ENCODE results near the gene CRAMP1.
A peak's percentile ranks its signal among the peaks of the same experiment; 100 is the strongest.

CRAMP1 gene

GRCh38 chr16:1662543-1662942 is 50.4 kb downstream of the CRAMP1 start:
- DNase-seq = no peak

GRCh38 chr16:1665829-1666228 is 53.7 kb downstream of the CRAMP1 start:
- DNase-seq = no peak

GRCh38 chr16:1666316-1666715 is 54.2 kb downstream of the CRAMP1 start:
- DNase-seq = no peak

GRCh38 chr16:1667271-1667670 is 55.1 kb downstream of the CRAMP1 start:
- no peak for DNase-seq

- no peak for DNase-seq
Observed at GRCh38 chr16:1667916-1668315, 55.8 kb downstream of the CRAMP1 start.

- no peak for DNase-seq
Observed at GRCh38 chr16:1668612-1669319, 56.6 kb downstream of the CRAMP1 start.

GRCh38 chr16:1669698-1670097 is 57.5 kb downstream of the CRAMP1 start:
- DNase-seq = no peak

GRCh38 chr16:1670371-1670770 is 58.2 kb downstream of the CRAMP1 start:
- no peak for DNase-seq

GRCh38 chr16:1670866-1671265 is 58.7 kb downstream of the CRAMP1 start:
- no peak for DNase-seq

GRCh38 chr16:1673424-1674151 is 61.4 kb downstream of the CRAMP1 start:
- DNase-seq = no peak

- DNase-seq = no peak
Observed at GRCh38 chr16:1674306-1674705, 62.1 kb downstream of the CRAMP1 start.

GRCh38 chr16:1674751-1675664 is 62.8 kb downstream of the CRAMP1 start:
- no peak for DNase-seq

GRCh38 chr16:1676661-1677060 is 64.5 kb downstream of the CRAMP1 start:
- DNase-seq = no peak

GRCh38 chr16:1677339-1677738 is 65.2 kb downstream of the CRAMP1 start:
- no peak for DNase-seq

- DNase-seq = peak; percentile 94
Observed at GRCh38 chr16:1677942-1678499, 65.9 kb downstream of the CRAMP1 start, which contains the start of gene JPT2. Gene JPT2 (plus strand): TSS chr16:1678279. CDS start chr16:1678313, 34 bp downstream.

- DNase-seq = peak; percentile 30
Observed at GRCh38 chr16:1678500-1679098, 66.4 kb downstream of the CRAMP1 start.

- DNase-seq = no peak
Observed at GRCh38 chr16:1680361-1680760, 68.2 kb downstream of the CRAMP1 start.

- no peak for DNase-seq
Observed at GRCh38 chr16:1681032-1681431, 68.9 kb downstream of the CRAMP1 start.

- DNase-seq = no peak
Observed at GRCh38 chr16:1687427-1688316, 75.5 kb downstream of the CRAMP1 start.

- no peak for DNase-seq
Observed at GRCh38 chr16:1688807-1689560, 76.8 kb downstream of the CRAMP1 start.

GRCh38 chr16:1689853-1690252 is 77.7 kb downstream of the CRAMP1 start:
- DNase-seq = no peak
